Kasumi-1 (cell line): Measurements from ENCODE around the gene CFAP92.
"Not testable (repeated sequence)": the region's sequence is repeated elsewhere in the genome, so short reads cannot be mapped to it uniquely, and the experiment has no call there.

Experiments
- DNase-seq, 2 experiments: peaks; one replicate each; lab custom pipeline; 2025; lab: John Stamatoyannopoulos, UW

Gene CFAP92

GRCh38 chr3:128903501-128903900, 90.4 kb downstream of the CFAP92 start:
- DNase-seq: no peak

- no peak for DNase-seq
Measured at GRCh38 chr3:128902426-128902825, 91.5 kb downstream of the CFAP92 start.

GRCh38 chr3:128895843-128896697, 97.8 kb downstream of the CFAP92 start:
- no peak for DNase-seq

GRCh38 chr3:128889139-128889894, 104.6 kb downstream of the CFAP92 start:
- no peak for DNase-seq

GRCh38 chr3:128884992-128885391, 108.9 kb downstream of the CFAP92 start:
- no peak for DNase-seq

GRCh38 chr3:128882719-128883118, 111.2 kb downstream of the CFAP92 start:
- DNase-seq: no peak

- DNase-seq: no peak
Measured at GRCh38 chr3:128881576-128881975, 112.3 kb downstream of the CFAP92 start.

- DNase-seq: not testable (repeated sequence)
Measured at GRCh38 chr3:128880455-128880854, 113.4 kb downstream of the CFAP92 start.

GRCh38 chr3:128879991-128880390, 113.9 kb downstream of the CFAP92 start:
- DNase-seq: no peak

GRCh38 chr3:128879125-128879969, 114.5 kb downstream of the CFAP92 start, which contains the start of gene ACAD9:
Gene ACAD9 (plus strand): TSS chr3:128879620. CDS start chr3:128879692, 72 bp downstream.
- DNase-seq: peak; percentile 95

- peak; percentile 53 to 54 for DNase-seq
Measured at GRCh38 chr3:128878556-128879124, 115.2 kb downstream of the CFAP92 start.

- no peak for DNase-seq
Measured at GRCh38 chr3:128878011-128878457, 115.8 kb downstream of the CFAP92 start.

- DNase-seq: peak; percentile 87 to 91
Measured at GRCh38 chr3:128875556-128876120, 118.2 kb downstream of the CFAP92 start.

- no peak for DNase-seq
Measured at GRCh38 chr3:128874481-128875180, 119.2 kb downstream of the CFAP92 start.

GRCh38 chr3:128873244-128874022, 120.4 kb downstream of the CFAP92 start:
- DNase-seq: no peak

GRCh38 chr3:128872744-128873143, 121.1 kb downstream of the CFAP92 start:
- DNase-seq: no peak

- DNase-seq: no peak
Measured at GRCh38 chr3:128872282-128872681, 121.6 kb downstream of the CFAP92 start.

GRCh38 chr3:128870347-128870746, 123.5 kb downstream of the CFAP92 start:
- no peak for DNase-seq

GRCh38 chr3:128867200-128868125, 126.4 kb downstream of the CFAP92 start:
- DNase-seq: peak in 1 of 2 experiments; percentile 9
